Omental fat pad (tissue), 4 donors: ENCODE results near the gene ATP11A. TPM values are rescaled to one million over a fixed set of nuclear protein-coding genes. Genes with fewer than 3 reads are reported as not detected.

Experiments
- ATAC-seq: fragments of 150-250 bp; one replicate; pipeline ENCODE4 v1.9.1; 2016; ENCODE audit warnings: mild to moderate bottlenecking, moderate library complexity; ENCODE audit not compliant: low FRiP score
- DNase-seq: peaks from one replicate; pipeline ENCODE4 v3.0.0-alpha.2; 2019; ENCODE audit warnings: low spot score
- CTCF ChIP-seq, 3 donors: fragments of 450-650 bp; IDR thresholded peaks; one replicate each; pipeline ENCODE4 v1.5.1; 2016 to 2017; ENCODE audit warnings: antibody characterized with exemption in 3 of 3, mild to moderate bottlenecking in 3 of 3, moderate library complexity in 2 of 3
- total RNA-seq, 4 donors: library from RNA; depleted of rRNA; stranded (reverse); fragments of >200 nt; gene quantifications; one replicate each; pipeline ENCODE4 v1.1.0, GENCODE V29; 2016

The ATP11A gene
- total RNA-seq, 4 donors from 2014 or later = 32.8 to 61.4 (median 45.7) TPM

DNA sequence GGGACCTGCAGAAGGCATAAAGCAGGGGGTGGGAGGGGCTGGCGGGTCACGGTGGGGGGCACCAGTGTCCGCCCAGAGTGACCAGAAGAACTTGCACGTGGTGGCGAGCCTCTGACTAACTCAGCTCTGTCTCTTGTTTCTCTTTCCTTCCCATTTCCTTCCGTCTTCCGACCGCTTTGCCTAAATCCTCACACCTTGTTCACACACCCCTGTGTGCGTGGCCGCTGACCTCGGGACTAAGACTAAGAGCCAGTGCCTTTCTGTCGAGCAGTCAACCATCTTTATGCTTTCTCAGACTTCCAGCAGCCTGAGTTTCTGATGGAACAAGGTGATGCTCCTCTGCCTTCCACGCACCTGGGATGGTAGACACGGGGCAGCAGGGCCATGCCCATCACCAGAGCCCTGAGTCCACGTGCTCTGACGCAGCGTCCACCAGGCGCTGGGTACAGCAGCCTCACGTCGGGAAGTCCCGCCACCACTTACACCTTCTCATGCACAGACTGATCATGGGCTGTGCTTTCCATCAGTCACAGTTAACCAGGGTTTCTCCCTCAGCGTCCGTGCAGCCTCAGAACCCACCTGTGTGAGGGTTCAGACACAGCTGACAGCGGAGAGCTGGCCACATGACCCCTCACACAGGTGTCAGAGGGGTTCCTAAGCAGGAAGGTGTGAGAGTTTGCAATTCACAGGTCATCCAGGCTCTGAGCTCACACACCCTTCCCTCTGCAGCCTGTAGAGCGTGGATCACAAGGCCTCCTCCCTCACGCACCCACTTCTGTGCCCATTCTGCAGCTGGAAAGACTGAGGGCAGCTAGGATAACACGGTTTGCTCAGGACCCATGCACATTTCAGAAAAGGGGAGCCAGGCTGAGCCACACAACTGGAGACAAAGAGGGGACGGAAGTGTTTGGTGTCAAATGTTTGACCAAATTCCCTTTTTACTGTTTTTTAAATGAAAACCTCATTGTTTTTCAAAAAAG lies 188.4 kb downstream of the ATP11A start:
- no peak for ATAC-seq
- no peak for DNase-seq
- no peak for TF ChIP-seq CTCF (IDR thresholded peaks at IDR 0.05)

DNA sequence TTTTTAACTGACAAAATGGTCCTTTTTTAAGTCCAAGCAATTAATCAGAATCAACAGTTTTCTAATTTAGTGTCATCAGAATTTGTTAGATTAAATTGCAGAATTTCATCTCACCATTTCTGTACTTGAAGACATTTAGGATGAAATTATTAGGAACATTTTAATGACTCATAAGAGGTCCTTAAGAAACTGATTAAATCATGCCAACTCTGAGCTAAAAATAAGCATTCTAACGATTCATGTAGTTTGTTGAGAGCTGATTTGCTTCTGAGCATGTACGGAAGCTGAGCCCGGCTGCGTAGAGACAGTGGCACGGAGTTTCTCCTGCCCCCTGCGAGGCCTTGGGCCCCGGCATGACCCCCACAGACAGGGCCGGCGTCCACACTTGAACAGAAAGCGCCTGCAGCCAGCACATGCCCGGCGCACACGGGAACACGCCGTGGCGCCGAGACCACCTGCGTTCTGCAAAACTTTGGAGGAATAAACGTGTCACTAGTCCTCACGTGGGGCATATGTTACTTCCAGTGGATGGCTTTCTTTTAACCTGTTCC lies 189.5 kb downstream of the ATP11A start:
- DNase-seq (no peak), ATAC-seq (no peak)

GRCh38 chr13:112880221-112880641 lies 190.4 kb downstream of the ATP11A start:
- TF ChIP-seq CTCF (IDR thresholded peaks at IDR 0.05) = no peak
- DNase-seq (no peak), ATAC-seq (no peak)

More for the DNA sequence above, 189.5 kb downstream of the ATP11A start:
- TF ChIP-seq CTCF (IDR thresholded peaks at IDR 0.05) = no peak

- no peak for TF ChIP-seq CTCF (IDR thresholded peaks at IDR 0.05)
- ATAC-seq (no peak), DNase-seq (no peak)
These were observed 191.2 kb downstream of the ATP11A start for GRCh38 chr13:112880976-112881540.

GRCh38 chr13:112881656-112882554 lies 192.1 kb downstream of the ATP11A start:
- TF ChIP-seq CTCF (IDR thresholded peaks at IDR 0.05) = no peak
- DNase-seq (no peak), ATAC-seq (no peak)

- DNase-seq (no peak), ATAC-seq (no peak)
- no peak for TF ChIP-seq CTCF (IDR thresholded peaks at IDR 0.05)
These were observed 192.8 kb downstream of the ATP11A start for GRCh38 chr13:112882555-112883024.
